OCI-LY3 (cell line): Measurements from ENCODE around the gene MED12L.

Experiments used
- H2AFZ ChIP-seq: fragments of 200-600, 300-600 bp; shearing (Covaris generic); 2 replicates; pipeline ENCODE4 v1.6.0; 2014; ENCODE audit warnings: antibody characterized with exemption, low read depth, low read length
- H3K27ac ChIP-seq: fragments of 200-600, 300-600 bp; sonication (generic); 2 replicates; pipeline ENCODE4 v1.5.1; 2014; ENCODE audit warnings: mild to moderate bottlenecking, low read length, moderate library complexity, mixed read lengths
- H3K27me3 ChIP-seq: fragments of 200-600, 300-600 bp; sonication (generic); 2 replicates; pipeline ENCODE4 v1.6.1; 2014; ENCODE audit warnings: low read depth, low read length, mixed read lengths
- H3K36me3 ChIP-seq: fragments of 200-600, 300-600 bp; sonication (generic); replicated peaks from 2 replicates; pipeline ENCODE3; 2014; ENCODE audit warnings: low read depth, low read length, mixed read lengths
- H3K4me1 ChIP-seq: fragments of 300-600, 200-600 bp; sonication (generic); 2 replicates; pipeline ENCODE4 v1.6.1; 2014; ENCODE audit warnings: low read length, mixed read lengths
- H3K4me2 ChIP-seq: fragments of 200-600, 300-600 bp; sonication (generic); 2 replicates; pipeline ENCODE4 v1.6.1; 2014; ENCODE audit warnings: low read length, mixed read lengths
- H3K4me3 ChIP-seq: fragments of 300-600, 200-600 bp; sonication (generic); 2 replicates; pipeline ENCODE4 v1.5.1; 2014; ENCODE audit warnings: antibody characterized with exemption, mild to moderate bottlenecking, low read length, moderate library complexity
- H3K79me2 ChIP-seq: fragments of 300-600, 200-600 bp; shearing (Covaris generic); 2 replicates; pipeline ENCODE4 v1.6.1; 2014; ENCODE audit warnings: mild to moderate bottlenecking, low read length, mixed read lengths
- H3K9ac ChIP-seq: fragments of 300-600, 200-600 bp; shearing (Covaris generic); 2 replicates; pipeline ENCODE4 v1.6.0; 2014; ENCODE audit warnings: mild to moderate bottlenecking, low read length, moderate library complexity
- H3K9me3 ChIP-seq: fragments of 200-600, 300-600 bp; shearing (Covaris generic); 2 replicates; pipeline ENCODE4 v1.6.1; 2014; ENCODE audit warnings: low read length, mixed read lengths; ENCODE audit not compliant: insufficient read depth
- H4K20me1 ChIP-seq: fragments of 200-600, 300-600 bp; sonication (generic); 2 replicates; pipeline ENCODE4 v1.6.1; 2016; ENCODE audit warnings: low read length, mixed read lengths; ENCODE audit not compliant: insufficient read depth
- CTCF ChIP-seq: fragments of 200-600, 300-600 bp; sonication (generic); IDR thresholded peaks from 2 replicates; pipeline ENCODE4 v1.5.1; 2014; ENCODE audit warnings: antibody characterized with exemption, low read length, low read depth
- EZH2phosphoT487 ChIP-seq: fragments of 200-600 bp; shearing (Covaris generic); IDR thresholded peaks from 2 replicates; pipeline ENCODE4 v1.6.1; 2018; ENCODE audit warnings: antibody characterized with exemption, mixed run types, low read depth

Gene MED12L

GRCh38 chr3:151372063-151372820, 286.8 kb downstream of the MED12L start:
- no peaks in the 10 kb centered on the region for H3K79me2 ChIP-seq
- peaks cover 48% of the 10 kb centered on the region for H3K4me1 ChIP-seq
- TF ChIP-seq EZH2phosphoT487, result no peak
- TF ChIP-seq CTCF, result no peak
- no peak overlapping the region for H2AFZ ChIP-seq
- H3K27ac ChIP-seq, result no peak overlapping the region
- H3K27me3 ChIP-seq, result no peaks in the 10 kb centered on the region
- no peak overlapping the region for H3K9ac ChIP-seq
- H3K9me3 ChIP-seq, result no peaks in the 10 kb centered on the region
- no peak overlapping the region for H3K4me3 ChIP-seq
- H4K20me1 ChIP-seq, result no peaks in the 10 kb centered on the region
- H3K4me2 ChIP-seq, result no peak overlapping the region
- no peaks in the 10 kb centered on the region for H3K36me3 ChIP-seq

GRCh38 chr3:151377768-151378385, 292.4 kb downstream of the MED12L start:
- H2AFZ ChIP-seq, result peak overlapping the region; percentile 78
- H3K4me1 ChIP-seq, result peaks cover 78% of the 10 kb centered on the region
- H3K4me3 ChIP-seq, result peak overlapping the region; percentile 72
- H3K36me3 ChIP-seq, result no peaks in the 10 kb centered on the region
- no peaks in the 10 kb centered on the region for H3K27me3 ChIP-seq
- peak overlapping the region; percentile 32 for H3K9ac ChIP-seq
- no peaks in the 10 kb centered on the region for H3K9me3 ChIP-seq
- H3K79me2 ChIP-seq, result no peaks in the 10 kb centered on the region
- H4K20me1 ChIP-seq, result no peaks in the 10 kb centered on the region
- peak overlapping the region; percentile 52 for H3K27ac ChIP-seq
- no peak for TF ChIP-seq EZH2phosphoT487
- no peak for TF ChIP-seq CTCF
- H3K4me2 ChIP-seq, result peak overlapping the region; percentile 86

GRCh38 chr3:151379083-151379734, 293.7 kb downstream of the MED12L start:
- no peak overlapping the region for H3K9ac ChIP-seq
- H4K20me1 ChIP-seq, result no peaks in the 10 kb centered on the region
- peaks cover 83% of the 10 kb centered on the region for H3K4me1 ChIP-seq
- no peak overlapping the region for H3K4me3 ChIP-seq
- no peaks in the 10 kb centered on the region for H3K27me3 ChIP-seq
- no peaks in the 10 kb centered on the region for H3K36me3 ChIP-seq
- peak overlapping the region; percentile 50 for H3K27ac ChIP-seq
- no peaks in the 10 kb centered on the region for H3K9me3 ChIP-seq
- H3K4me2 ChIP-seq, result no peak overlapping the region
- H3K79me2 ChIP-seq, result no peaks in the 10 kb centered on the region
- no peak for TF ChIP-seq EZH2phosphoT487
- TF ChIP-seq CTCF, result peak; percentile 88
- no peak overlapping the region for H2AFZ ChIP-seq

GRCh38 chr3:151382671-151383070, 297.2 kb downstream of the MED12L start:
- peak overlapping the region; percentile 7; the same call in 1 of the 2 replicates for H3K4me3 ChIP-seq
- TF ChIP-seq CTCF, result no peak
- no peak for TF ChIP-seq EZH2phosphoT487
- H3K27ac ChIP-seq, result peak overlapping the region; percentile 93
- no peaks in the 10 kb centered on the region for H3K9me3 ChIP-seq
- H3K79me2 ChIP-seq, result no peaks in the 10 kb centered on the region
- H3K9ac ChIP-seq, result peak overlapping the region; percentile 47
- H3K4me1 ChIP-seq, result peaks cover 80% of the 10 kb centered on the region
- H3K4me2 ChIP-seq, result peak overlapping the region; percentile 79
- no peaks in the 10 kb centered on the region for H3K27me3 ChIP-seq
- H4K20me1 ChIP-seq, result no peaks in the 10 kb centered on the region
- H2AFZ ChIP-seq, result no peak overlapping the region
- no peaks in the 10 kb centered on the region for H3K36me3 ChIP-seq
